Measurements from ENCODE around the gene FOSL1.
A peak's percentile ranks its signal among the peaks of the same experiment; 100 is the strongest.

DNA sequence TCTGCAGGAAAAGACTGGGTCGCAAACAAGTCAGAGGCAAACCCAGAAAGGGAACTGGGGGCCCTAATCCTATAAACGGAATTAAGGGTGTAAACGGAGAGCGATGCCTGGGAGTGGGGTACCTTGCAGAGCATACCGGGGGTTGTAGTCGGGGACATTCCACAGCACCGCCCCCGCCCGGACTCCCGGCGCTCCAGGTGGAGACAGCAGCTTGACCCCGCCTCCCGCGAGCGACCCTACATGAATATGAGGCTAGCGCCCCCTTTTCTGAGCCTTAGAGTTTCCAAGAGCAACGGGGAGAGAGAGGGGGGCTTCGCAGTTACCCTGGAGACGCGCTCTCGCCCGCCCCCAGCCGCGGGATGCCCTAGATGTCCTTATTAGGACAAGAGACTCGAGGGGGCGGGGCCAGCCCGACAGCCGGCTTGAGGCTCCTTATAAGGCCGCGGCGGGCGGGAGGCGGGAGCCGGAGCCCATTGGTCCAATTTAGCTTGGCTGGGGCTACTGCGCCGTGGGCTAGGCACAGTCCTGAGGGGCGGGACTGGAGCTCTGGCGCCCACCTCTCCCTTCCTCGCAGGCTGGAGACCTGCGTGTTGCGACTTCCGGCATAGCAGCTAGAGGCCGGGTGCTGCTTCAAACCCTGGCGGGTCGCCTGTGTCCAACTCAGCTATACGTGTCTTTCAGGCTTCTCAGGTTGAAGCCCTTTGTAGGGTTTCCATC is 40.9 kb downstream of the FOSL1 start:
- TF ChIP-seq CTCF (IDR thresholded peaks at IDR 0.05) (peak in 2 of 4 experiments; percentile 19 to 24), POLR2A (IDR thresholded peaks at IDR 0.05) (peak; percentile 95 to 99)
